Kidney (tissue), 14 donors: ENCODE measurements around the gene JAZF1. TPM values are rescaled to one million over a fixed set of nuclear protein-coding genes. Genes with fewer than 3 reads are reported as not detected.

Experiments
- DNase-seq, 5 donors: peaks; one replicate each; pipeline ENCODE4 v3.0.0-alpha.2; 2013 to 2020
- FAIRE-seq: peaks from 2 replicates; lab custom pipeline; 2012; peaks lifted over from hg19 to GRCh38; lab: Jason Lieb, UNC
- H3K27ac ChIP-seq, 2 donors: one replicate each; pipeline ENCODE4 v1.7.0; 2013; ENCODE audit warnings: low read depth in 2 of 2, low read length in 2 of 2, inconsistent platforms in 1 of 2
- H3K27me3 ChIP-seq: one replicate; pipeline ENCODE4 v1.7.1; 2013; ENCODE audit warnings: low read length, inconsistent platforms; ENCODE audit not compliant: control insufficient read depth, insufficient read depth
- H3K36me3 ChIP-seq, 3 donors: one replicate each; pipeline versions ENCODE4 v1.7.0 to v1.7.1; 2013; ENCODE audit warnings: low read length in 3 of 3, control low read depth in 1 of 3, inconsistent platforms in 1 of 3; ENCODE audit not compliant: insufficient read depth in 3 of 3, control insufficient read depth in 2 of 3
- H3K4me1 ChIP-seq, 3 donors: one replicate each; pipeline versions ENCODE4 v1.7.0 to v1.7.1; 2013; ENCODE audit warnings: low read length in 3 of 3, inconsistent platforms in 1 of 3, low read depth in 1 of 3; ENCODE audit not compliant: control insufficient read depth in 2 of 3, insufficient read depth in 2 of 3
- H3K4me3 ChIP-seq, 3 donors: one replicate each; pipeline versions ENCODE4 v1.7.0 to v1.8.1; 2013; ENCODE audit warnings: low read length in 3 of 3, control low read depth in 1 of 3, inconsistent platforms in 1 of 3
- H3K9ac ChIP-seq, 3 donors: one replicate each; pipeline versions ENCODE4 v1.7.0 to v1.7.1; 2013; ENCODE audit warnings: low read length in 3 of 3, control low read depth in 1 of 3, inconsistent platforms in 1 of 3
- H3K9me3 ChIP-seq, 3 donors: one replicate each; pipeline versions ENCODE4 v1.7.0 to v1.7.1; 2013; ENCODE audit warnings: low read length in 3 of 3, control low read depth in 1 of 3, inconsistent platforms in 1 of 3; ENCODE audit not compliant: control insufficient read depth in 2 of 3, insufficient read depth in 1 of 3
- CTCF ChIP-seq: IDR thresholded peaks from 3 replicates; pipeline ENCODE4 v1.5.1; 2012; ENCODE audit warnings: mild to moderate bottlenecking, moderate library complexity, borderline replicate concordance; ENCODE audit not compliant: insufficient read depth; ENCODE audit errors: extremely low read depth
- intact Hi-C: fragments of 100-400 bp; cut with DNase I; formaldehyde crosslinking; loops from one replicate; pipeline ENCODE4 v1.11.1; 2022
- polyA plus RNA-seq: library from polyadenylated mRNA; stranded (reverse); fragments of 350-450 nt; fragmentation: Illumina TruSeq; extraction: RNeasy Lipid Tissue Mini Kit (QIAGEN cat#74804); gene quantifications from one replicate; pipeline ENCODE4 v1.2.3, GENCODE V29; 2014; ENCODE audit warnings: low read depth, low replicate concordance; ENCODE audit not compliant: insufficient read depth
- total RNA-seq: library from RNA; stranded (reverse); fragmentation: NEBNext Ultra II Directional; extraction: Animal tissue kit (Norgen Biotek cat#: 25700); gene quantifications from one replicate; pipeline ENCODE4 v1.2.1, GENCODE V29; 2021
- donor health status: control.
- donor health status: control.
- donor health status: control.
- donor health status: control.
- donor health status: control.
- donor health status: DM: yes; HTN: yes; CAD: no.
- donor health status: Normal renal cell carcinoma (clear cell type).

The JAZF1 gene
- total and polyA plus RNA-seq, 2 donors from 2014 or later, result 5.7 to 13.1 TPM

- Histone ChIP-seq H3K9ac (no peak overlapping the region), H3K27ac (no peak overlapping the region), H3K4me3 (no peak overlapping the region), H3K4me1 (no peaks in the 10 kb centered on the region), H3K9me3 (no peaks in the 10 kb centered on the region), H3K27me3 (no peaks in the 10 kb centered on the region), H3K36me3 (no peaks in the 10 kb centered on the region)
- intact Hi-C loops, result no loop called here
- no peak for TF ChIP-seq CTCF
- DNase-seq, result no peak
- no peak for FAIRE-seq
Observed at GRCh38 chr7:27998382-27998781, 182.2 kb downstream of the JAZF1 start.

GRCh38 chr7:27997188-27997707, 183.3 kb downstream of the JAZF1 start:
- no peaks in the 10 kb centered on the region for H3K36me3 ChIP-seq
- no peaks in the 10 kb centered on the region for H3K27me3 ChIP-seq
- H3K9me3 ChIP-seq, result no peaks in the 10 kb centered on the region
- no peak overlapping the region for H3K9ac ChIP-seq
- no peak overlapping the region for H3K27ac ChIP-seq
- no peak for TF ChIP-seq CTCF
- H3K4me1 ChIP-seq, result no peaks in the 10 kb centered on the region
- no peak overlapping the region for H3K4me3 ChIP-seq
- DNase-seq, result no peak
- intact Hi-C loops, result no loop called here
- no peak for FAIRE-seq

GRCh38 chr7:27996141-27996540, 184.5 kb downstream of the JAZF1 start:
- Histone ChIP-seq H3K27me3 (no peaks in the 10 kb centered on the region), H3K4me3 (no peak overlapping the region), H3K36me3 (no peaks in the 10 kb centered on the region), H3K9me3 (no peaks in the 10 kb centered on the region), H3K27ac (no peak overlapping the region), H3K9ac (no peak overlapping the region), H3K4me1 (no peaks in the 10 kb centered on the region)
- DNase-seq (no peak), FAIRE-seq (no peak)
- no peak for TF ChIP-seq CTCF
- intact Hi-C loops, result no loop called here

GRCh38 chr7:27995228-27995627, 185.4 kb downstream of the JAZF1 start:
- intact Hi-C loops, result no loop called here
- H3K27me3 ChIP-seq, result no peaks in the 10 kb centered on the region
- no peak overlapping the region for H3K4me3 ChIP-seq
- no peak for TF ChIP-seq CTCF
- no peaks in the 10 kb centered on the region for H3K36me3 ChIP-seq
- DNase-seq (no peak), FAIRE-seq (no peak)
- H3K4me1 ChIP-seq, result no peaks in the 10 kb centered on the region
- H3K27ac ChIP-seq, result no peak overlapping the region
- no peaks in the 10 kb centered on the region for H3K9me3 ChIP-seq
- no peak overlapping the region for H3K9ac ChIP-seq
